Left cardiac atrium (tissue), 4 donors: ENCODE measurements around the gene IRF5. TPM values are rescaled to one million over a fixed set of nuclear protein-coding genes. Genes with fewer than 3 reads are reported as not detected.

Experiments used
- ATAC-seq, 2 donors: fragments of 200-7000 bp; cut with Tn5 transposase; one replicate each; pipeline ENCODE4 v1.9.1; 2020; ENCODE audit warnings: mild to moderate bottlenecking in 2 of 2, moderate library complexity in 2 of 2
- DNase-seq: peaks from one replicate; pipeline ENCODE4 v3.0.0-alpha.2; 2020
- intact Hi-C, 2 donors: fragments of 100-400 bp; cut with DNase I; formaldehyde crosslinking; loops; one replicate each; pipeline versions ENCODE4 v1.14.1 to v1.15.1; 2022 to 2023
- total RNA-seq, 2 donors: library from RNA; stranded (reverse); fragmentation: NEBNext Ultra II Directional; extraction: Animal tissue kit (Norgen Biotek cat#: 25700); gene quantifications; one replicate each; pipeline ENCODE4 v1.2.1, GENCODE V29; 2021
- donor health status: DM: no; HTN: yes; CAD: no.
- donor health status: DM: no; HTN: yes; CAD: no; lungs with severe emphysema.
- donor health status: DM: yes; HTN: yes; CAD: no.
- donor health status: Dilated cardiomyopathy.

IRF5 gene
- total RNA-seq, 2 donors from 2014 or later = 4.6 to 5.6 TPM

DNA sequence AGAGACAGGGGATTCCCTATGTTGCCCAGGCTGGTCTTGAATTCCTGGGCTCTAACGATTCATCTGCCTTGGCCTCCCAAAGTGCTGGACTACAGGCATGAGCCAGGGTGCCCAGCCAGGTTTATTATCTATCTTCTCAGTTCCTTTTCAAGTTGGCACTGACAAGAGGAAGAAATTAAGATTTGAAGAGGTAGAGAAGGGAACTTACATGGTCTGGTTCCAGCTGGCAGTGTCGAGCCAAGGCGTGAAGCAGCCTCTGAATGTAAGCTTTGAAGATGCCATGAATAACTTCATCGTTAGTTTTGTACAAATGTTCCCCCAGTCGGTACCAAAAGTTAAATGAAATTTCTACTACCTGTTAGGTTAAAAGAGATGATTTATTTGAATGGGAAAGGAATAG is 59.5 kb downstream of the IRF5 start:
- DNase-seq (no peak), ATAC-seq (peak in 1 of 2 donors; percentile 75)
- intact Hi-C loops = no loop called here

Other genes starting within 250 kb of the IRF5 start
- 100 to 1,000 TPM; 190 to 353 TPM for gene CALU, start 198.6 kb upstream of the IRF5 start, total RNA-seq
- not detected for gene OPN1SW, start 162.1 kb upstream of the IRF5 start, total RNA-seq
- 1 to 10 TPM; 2.9 to 7.2 TPM for gene CCDC136, start 146.0 kb upstream of the IRF5 start, total RNA-seq
- 100 to 1,000 TPM; 226 to 257 TPM for gene FLNC, start 107.5 kb upstream of the IRF5 start, total RNA-seq
- 100 to 1,000 TPM; 117 to 119 TPM for gene ATP6V1F, start 75.1 kb upstream of the IRF5 start, total RNA-seq
- under 1 TPM; 0.31 to 0.50 TPM for gene KCP, start 27.2 kb upstream of the IRF5 start, total RNA-seq
- gene TNPO3, start 117.2 kb downstream of the IRF5 start, total RNA-seq = 10 to 100 TPM; 23.9 to 28.0 TPM
- 10 to 100 TPM; 10.9 to 12.3 TPM for gene TSPAN33, start 206.8 kb downstream of the IRF5 start, total RNA-seq